Activated T-helper 17 cell treated with anti-CD3 and anti-CD28 coated beads, Interleukin-2, amount 50 U/mL, for 72 hours (primary cell): Measurements from ENCODE around the gene SERPINB6. TPM values are rescaled to one million over a fixed set of nuclear protein-coding genes. Genes with fewer than 3 reads are reported as not detected.
"Not testable (repeated sequence)": the region's sequence is repeated elsewhere in the genome, so short reads cannot be mapped to it uniquely, and the experiment has no call there.

ENCODE experiments used
- ATAC-seq: fragments of 150-1000 bp; cut with Tn5 transposase; replicated peaks from 2 replicates; pipeline ENCODE4 v1.10.0; 2021; ENCODE audit warnings: mild to moderate bottlenecking, moderate library complexity
- H3K27ac Mint-ChIP-seq: one replicate; pipeline ENCODE4 v1.8.0; 2022; ENCODE audit warnings: mixed read lengths
- H3K27me3 Mint-ChIP-seq: one replicate; pipeline ENCODE4 v1.8.0; 2022; ENCODE audit warnings: mixed read lengths
- H3K36me3 Mint-ChIP-seq: one replicate; pipeline ENCODE4 v1.8.0; 2022; ENCODE audit warnings: low read depth, mild to moderate bottlenecking, mixed read lengths
- H3K4me1 Mint-ChIP-seq: one replicate; pipeline ENCODE4 v1.8.0; 2022; ENCODE audit warnings: mixed read lengths
- H3K4me3 Mint-ChIP-seq: one replicate; pipeline ENCODE4 v1.8.0; 2022; ENCODE audit warnings: mild to moderate bottlenecking, mixed read lengths
- H3K9me3 Mint-ChIP-seq: one replicate; pipeline ENCODE4 v1.8.0; 2022; ENCODE audit warnings: mixed read lengths
- total RNA-seq, 2 donors: library from RNA; stranded (reverse); gene quantifications; one replicate each; pipeline ENCODE4 v1.2.3, GENCODE V29; 2022

Gene SERPINB6
- total RNA-seq, 2 donors from 2014 or later = 22.1 to 26.0 TPM

GRCh38 chr6:2916158-2916925 lies 55.0 kb downstream of the SERPINB6 start:
- Mint-ChIP-seq H3K4me1 (peaks cover 9% of the 10 kb centered on the region), H3K9me3 (no peaks in the 10 kb centered on the region), H3K27ac (no peak overlapping the region), H3K36me3 (no peaks in the 10 kb centered on the region), H3K27me3 (no peaks in the 10 kb centered on the region), H3K4me3 (no peak overlapping the region)
- ATAC-seq = no peak

GRCh38 chr6:2915150-2915549 lies 56.2 kb downstream of the SERPINB6 start:
- Mint-ChIP-seq H3K4me3 (no peak overlapping the region), H3K9me3 (no peaks in the 10 kb centered on the region), H3K27me3 (no peaks in the 10 kb centered on the region)

GRCh38 chr6:2914318-2914660 lies 57.1 kb downstream of the SERPINB6 start:
- no peaks in the 10 kb centered on the region for H3K27me3 Mint-ChIP-seq
- H3K4me1 Mint-ChIP-seq = peaks cover 11% of the 10 kb centered on the region
- ATAC-seq = no peak
- no peaks in the 10 kb centered on the region for H3K36me3 Mint-ChIP-seq
- H3K9me3 Mint-ChIP-seq = no peaks in the 10 kb centered on the region
- no peak overlapping the region for H3K27ac Mint-ChIP-seq
- H3K4me3 Mint-ChIP-seq = no peak overlapping the region

More at GRCh38 chr6:2915150-2915549, 56.2 kb downstream of the SERPINB6 start:
- no peaks in the 10 kb centered on the region for H3K36me3 Mint-ChIP-seq
- ATAC-seq = no peak
- H3K27ac Mint-ChIP-seq = no peak overlapping the region
- H3K4me1 Mint-ChIP-seq = peaks cover 9% of the 10 kb centered on the region

- Mint-ChIP-seq H3K4me3 (no peak overlapping the region), H3K27me3 (no peaks in the 10 kb centered on the region), H3K27ac (no peak overlapping the region), H3K4me1 (peaks cover 5% of the 10 kb centered on the region), H3K9me3 (no peaks in the 10 kb centered on the region), H3K36me3 (no peaks in the 10 kb centered on the region)
- no peak for ATAC-seq
Measured at GRCh38 chr6:2913621-2914317, 57.6 kb downstream of the SERPINB6 start.

GRCh38 chr6:2911171-2911570 lies 60.2 kb downstream of the SERPINB6 start:
- ATAC-seq = no peak
- H3K9me3 Mint-ChIP-seq = no peaks in the 10 kb centered on the region
- no peaks in the 10 kb centered on the region for H3K27me3 Mint-ChIP-seq
- no peaks in the 10 kb centered on the region for H3K36me3 Mint-ChIP-seq
- no peak overlapping the region for H3K4me3 Mint-ChIP-seq
- H3K27ac Mint-ChIP-seq = no peak overlapping the region
- peaks cover 13% of the 10 kb centered on the region for H3K4me1 Mint-ChIP-seq

GRCh38 chr6:2909718-2910117 lies 61.6 kb downstream of the SERPINB6 start:
- peaks cover 13% of the 10 kb centered on the region for H3K4me1 Mint-ChIP-seq
- no peak for ATAC-seq
- no peaks in the 10 kb centered on the region for H3K36me3 Mint-ChIP-seq
- H3K27ac Mint-ChIP-seq = peak overlapping the region; percentile 57
- H3K4me3 Mint-ChIP-seq = no peak overlapping the region
- H3K9me3 Mint-ChIP-seq = no peaks in the 10 kb centered on the region
- no peaks in the 10 kb centered on the region for H3K27me3 Mint-ChIP-seq

- Mint-ChIP-seq H3K27ac (peak overlapping the region; percentile 57), H3K4me1 (peaks cover 13% of the 10 kb centered on the region)
- not testable (repeated sequence) for H3K36me3 Mint-ChIP-seq, H3K4me3 Mint-ChIP-seq, H3K9me3 Mint-ChIP-seq, ATAC-seq, H3K27me3 Mint-ChIP-seq
Measured at GRCh38 chr6:2909051-2909606, 62.2 kb downstream of the SERPINB6 start.

- not testable (repeated sequence) for H3K36me3 Mint-ChIP-seq, H3K27me3 Mint-ChIP-seq, H3K9me3 Mint-ChIP-seq, H3K27ac Mint-ChIP-seq, H3K4me3 Mint-ChIP-seq, ATAC-seq
- H3K4me1 Mint-ChIP-seq = peaks cover 13% of the 10 kb centered on the region
Measured at GRCh38 chr6:2908516-2908915, 62.9 kb downstream of the SERPINB6 start.

GRCh38 chr6:2903411-2904185 lies 67.8 kb downstream of the SERPINB6 start:
- Mint-ChIP-seq H3K4me3 (peak overlapping the region; percentile 100), H3K4me1 (peaks cover 32% of the 10 kb centered on the region), H3K36me3 (peaks cover 42% of the 10 kb centered on the region)
- not testable (repeated sequence) for H3K27me3 Mint-ChIP-seq, H3K27ac Mint-ChIP-seq, H3K9me3 Mint-ChIP-seq
- peak; percentile 15 for ATAC-seq

GRCh38 chr6:2901645-2902502 lies 69.5 kb downstream of the SERPINB6 start:
- not testable (repeated sequence) for H3K9me3 Mint-ChIP-seq, ATAC-seq, H3K27me3 Mint-ChIP-seq
- Mint-ChIP-seq H3K36me3 (peaks cover 59% of the 10 kb centered on the region), H3K4me3 (peak overlapping the region; percentile 100), H3K4me1 (peaks cover 32% of the 10 kb centered on the region), H3K27ac (peak overlapping the region; percentile 98)

- peak overlapping the region; percentile 98 for H3K27ac Mint-ChIP-seq
- H3K9me3 Mint-ChIP-seq = no peaks in the 10 kb centered on the region
- H3K27me3 Mint-ChIP-seq = no peaks in the 10 kb centered on the region
- no peak for ATAC-seq
- H3K4me1 Mint-ChIP-seq = peaks cover 33% of the 10 kb centered on the region
- H3K36me3 Mint-ChIP-seq = peaks cover 67% of the 10 kb centered on the region
- H3K4me3 Mint-ChIP-seq = peak overlapping the region; percentile 100
Measured at GRCh38 chr6:2900821-2901644, 70.3 kb downstream of the SERPINB6 start.

GRCh38 chr6:2900221-2900807 lies 71.1 kb downstream of the SERPINB6 start:
- H3K4me1 Mint-ChIP-seq = peaks cover 36% of the 10 kb centered on the region
- ATAC-seq = peak; percentile 10
- H3K27ac Mint-ChIP-seq = peak overlapping the region; percentile 98
- no peaks in the 10 kb centered on the region for H3K9me3 Mint-ChIP-seq
- H3K36me3 Mint-ChIP-seq = peaks cover 75% of the 10 kb centered on the region
- H3K4me3 Mint-ChIP-seq = peak overlapping the region; percentile 100
- no peaks in the 10 kb centered on the region for H3K27me3 Mint-ChIP-seq

- Mint-ChIP-seq H3K27ac (peak overlapping the region; percentile 98), H3K27me3 (no peaks in the 10 kb centered on the region), H3K9me3 (no peaks in the 10 kb centered on the region), H3K4me3 (peak overlapping the region; percentile 100), H3K36me3 (peaks cover 82% of the 10 kb centered on the region), H3K4me1 (peaks cover 36% of the 10 kb centered on the region)
- peak; percentile 66 for ATAC-seq
Measured at GRCh38 chr6:2899596-2899995, 71.8 kb downstream of the SERPINB6 start.
